Muscle of leg (tissue), 11 donors: ENCODE measurements around the gene HES2. TPM values are rescaled to one million over a fixed set of nuclear protein-coding genes. Genes with fewer than 3 reads are reported as not detected.
"Not testable (repeated sequence)": the region's sequence is repeated elsewhere in the genome, so short reads cannot be mapped to it uniquely, and the experiment has no call there.

Source experiments
- DNase-seq: peaks from one replicate; pipeline ENCODE4 v3.0.0; 2013
- H3K27ac ChIP-seq: one replicate; pipeline ENCODE4 v1.5.1; 2013; ENCODE audit warnings: mild to moderate bottlenecking, low read length, control low read depth
- H3K27me3 ChIP-seq: one replicate; pipeline ENCODE4 v1.6.1; 2013; ENCODE audit warnings: low read length; ENCODE audit not compliant: control insufficient read depth, insufficient read depth
- H3K36me3 ChIP-seq: one replicate; pipeline ENCODE4 v1.6.1; 2013; ENCODE audit warnings: low read length; ENCODE audit not compliant: control insufficient read depth, insufficient read depth
- H3K4me1 ChIP-seq: one replicate; pipeline ENCODE4 v1.6.1; 2013; ENCODE audit warnings: low read length; ENCODE audit not compliant: control insufficient read depth, insufficient read depth
- H3K4me3 ChIP-seq: one replicate; pipeline ENCODE4 v1.5.1; 2013; ENCODE audit warnings: low read length, control low read depth
- H3K9me3 ChIP-seq: replicated peaks from 2 replicates; pipeline ENCODE4 v1.6.1; 2013; ENCODE audit warnings: low read depth, low read length; ENCODE audit not compliant: control insufficient read depth
- WGBS: methylation state at CpG from one replicate; pipeline ENCODE4 v1.1.5; 2013; ENCODE audit warnings: missing lambda C conversion rate; ENCODE audit not compliant: insufficient coverage; 5-methylcytosine and 5-hydroxymethylcytosine counted together
- polyA plus RNA-seq, 8 donors: library from polyadenylated mRNA; unstranded; fragments of 120-200 nt; gene quantifications; one replicate each; pipeline versions ENCODE4 v1.2.1 to v1.2.3, GENCODE V29; 2013; ENCODE audit warnings: inconsistent platforms in 1 of 8, low replicate concordance in 1 of 8; ENCODE audit not compliant: insufficient read length in 8 of 8, insufficient read depth in 1 of 8
- total RNA-seq: library from RNA; stranded (reverse); fragments of 120-200 nt; gene quantifications from one replicate; pipeline ENCODE4 v1.2.4, GENCODE V29; 2013

Gene HES2
- total and polyA plus RNA-seq, 9 donors: 0.06 to 0.62 (median 0.10) TPM; not detected in 4

DNA sequence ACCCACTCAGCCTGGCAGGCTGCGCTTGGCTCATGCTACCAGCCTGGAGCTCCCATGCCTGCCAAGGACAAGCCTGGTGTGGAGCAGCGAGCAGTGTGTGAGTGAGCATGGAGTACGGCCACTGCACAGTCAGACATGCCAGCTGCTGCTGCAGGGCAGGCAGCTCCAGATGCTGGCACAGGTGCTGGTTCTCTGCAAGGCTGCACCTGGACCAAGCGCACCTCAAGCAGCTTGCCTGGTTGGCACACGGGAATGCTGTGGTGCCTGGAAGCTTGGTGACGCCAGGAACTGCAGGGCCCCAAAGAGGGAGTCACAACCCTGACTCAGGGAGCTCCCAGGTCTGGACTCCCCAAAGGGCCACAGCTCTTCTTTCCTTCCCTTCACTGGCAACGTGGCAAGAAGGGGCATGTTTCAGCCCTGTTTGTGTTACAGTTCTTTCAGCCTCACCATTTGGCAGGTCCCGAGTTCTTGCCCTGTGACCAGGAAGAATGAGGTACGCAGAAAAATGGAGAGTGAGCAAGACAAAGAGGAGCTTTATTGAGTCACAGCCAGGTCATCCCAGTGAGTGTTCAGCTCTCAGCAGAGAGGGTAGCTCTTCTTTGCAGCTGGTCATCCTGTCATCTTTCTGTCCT is 52.2 kb downstream of the HES2 start:
- Histone ChIP-seq H3K36me3 (no peaks in the 10 kb centered on the region), H3K27ac (no peak overlapping the region), H3K4me3 (no peak overlapping the region), H3K4me1 (no peaks in the 10 kb centered on the region), H3K27me3 (no peaks in the 10 kb centered on the region), H3K9me3 (no peaks in the 10 kb centered on the region)
- DNase-seq: peak; percentile 49
- WGBS: 84% methylated on average over 8 of the region's 9 CpGs

- no peak overlapping the region for H3K4me3 ChIP-seq
- 69% methylated on average over 1 of the region's 5 CpGs for WGBS
- H3K36me3 ChIP-seq: no peaks in the 10 kb centered on the region
- H3K27me3 ChIP-seq: no peaks in the 10 kb centered on the region
- DNase-seq: no peak
- no peaks in the 10 kb centered on the region for H3K9me3 ChIP-seq
- H3K27ac ChIP-seq: no peak overlapping the region
- peaks cover 5% of the 10 kb centered on the region for H3K4me1 ChIP-seq
Measured at GRCh38 chr1:6365047-6365446, 54.7 kb downstream of the HES2 start.

GRCh38 chr1:6363085-6363884 is 56.4 kb downstream of the HES2 start:
- H3K4me1 ChIP-seq: peaks cover 22% of the 10 kb centered on the region
- DNase-seq: peak; percentile 43
- WGBS: 38% methylated on average over 14 of the region's 20 CpGs

More at GRCh38 chr1:6363085-6363884, 56.4 kb downstream of the HES2 start:
- H3K27ac ChIP-seq, H3K9me3 ChIP-seq, H3K36me3 ChIP-seq, H3K27me3 ChIP-seq, H3K4me3 ChIP-seq: not testable (repeated sequence)

Other genes starting within 250 kb of the HES2 start
- gene CHD5, start 239.6 kb downstream of the HES2 start, total RNA-seq: 0.09 TPM
- gene CHD5, start 239.6 kb downstream of the HES2 start, polyA plus RNA-seq: under 1 TPM; 0.11 to 0.26 (median 0.19) TPM
- 581 TPM for gene RPL22, start 220.3 kb downstream of the HES2 start, total RNA-seq
- gene RPL22, start 220.3 kb downstream of the HES2 start, polyA plus RNA-seq: 100 to 1,000 TPM; 487 to 828 (median 601) TPM
- gene RNF207, start 213.8 kb downstream of the HES2 start, total RNA-seq: 16.4 TPM
- gene RNF207, start 213.8 kb downstream of the HES2 start, polyA plus RNA-seq: 10 to 100 TPM; 13.4 to 41.6 (median 24.0) TPM
- gene ICMT, start 184.0 kb downstream of the HES2 start, total RNA-seq: 38.6 TPM
- 10 to 100 TPM; 33.1 to 47.8 (median 40.2) TPM for gene ICMT, start 184.0 kb downstream of the HES2 start, polyA plus RNA-seq
- not detected for gene HES3, start 175.7 kb downstream of the HES2 start, total RNA-seq
- not detected for gene HES3, start 175.7 kb downstream of the HES2 start, polyA plus RNA-seq
- gene GPR153, start 158.8 kb downstream of the HES2 start, total RNA-seq: 9.8 TPM
- gene GPR153, start 158.8 kb downstream of the HES2 start, polyA plus RNA-seq: 10 to 100 TPM; 15.7 to 22.1 (median 17.7) TPM
- gene ACOT7, start 26.2 kb downstream of the HES2 start, total RNA-seq: 7.5 TPM
- gene ACOT7, start 26.2 kb downstream of the HES2 start, polyA plus RNA-seq: 10 to 100 TPM; 17.2 to 24.0 (median 20.6) TPM
- gene ESPN, start 4.9 kb upstream of the HES2 start, total RNA-seq: 0.22 TPM
- gene ESPN, start 4.9 kb upstream of the HES2 start, polyA plus RNA-seq: 10 to 100 TPM in 1 of 8 donors, 1 to 10 TPM in 7; 1.2 to 14.3 (median 2.0) TPM
- 10.3 TPM for gene TNFRSF25, start 46.3 kb upstream of the HES2 start, total RNA-seq
- gene TNFRSF25, start 46.3 kb upstream of the HES2 start, polyA plus RNA-seq: 10 to 100 TPM in 5 of 8 donors, 1 to 10 TPM in 3; 5.3 to 18.3 (median 11.3) TPM
- 12.1 TPM for gene PLEKHG5, start 71.7 kb upstream of the HES2 start, total RNA-seq
- gene PLEKHG5, start 71.7 kb upstream of the HES2 start, polyA plus RNA-seq: 10 to 100 TPM in 5 of 8 donors, 1 to 10 TPM in 3; 7.6 to 14.5 (median 11.6) TPM
- 16.6 TPM for gene NOL9, start 134.6 kb upstream of the HES2 start, total RNA-seq
- gene NOL9, start 134.6 kb upstream of the HES2 start, polyA plus RNA-seq: 10 to 100 TPM in 7 of 8 donors, 1 to 10 TPM in 1; 10.0 to 19.1 (median 12.9) TPM
- gene TAS1R1, start 135.4 kb upstream of the HES2 start, total RNA-seq: 2.7 TPM
- gene TAS1R1, start 135.4 kb upstream of the HES2 start, polyA plus RNA-seq: 1 to 10 TPM; 3.2 to 9.7 (median 6.3) TPM
- 21.2 TPM for gene ZBTB48, start 160.1 kb upstream of the HES2 start, total RNA-seq
- gene ZBTB48, start 160.1 kb upstream of the HES2 start, polyA plus RNA-seq: 10 to 100 TPM; 14.5 to 26.5 (median 19.7) TPM
- gene KLHL21, start 182.9 kb upstream of the HES2 start, total RNA-seq: 27.7 TPM
- gene KLHL21, start 182.9 kb upstream of the HES2 start, polyA plus RNA-seq: 10 to 100 TPM; 30.2 to 49.3 (median 39.1) TPM
- gene PHF13, start 193.8 kb upstream of the HES2 start, total RNA-seq: 11.6 TPM
- 10 to 100 TPM; 18.9 to 24.2 (median 22.1) TPM for gene PHF13, start 193.8 kb upstream of the HES2 start, polyA plus RNA-seq
- gene THAP3, start 204.9 kb upstream of the HES2 start, total RNA-seq: 27.1 TPM
- 10 to 100 TPM; 16.7 to 22.0 (median 18.0) TPM for gene THAP3, start 204.9 kb upstream of the HES2 start, polyA plus RNA-seq